ENCODE measurements around the gene AUTS2.

AUTS2 gene

DNA sequence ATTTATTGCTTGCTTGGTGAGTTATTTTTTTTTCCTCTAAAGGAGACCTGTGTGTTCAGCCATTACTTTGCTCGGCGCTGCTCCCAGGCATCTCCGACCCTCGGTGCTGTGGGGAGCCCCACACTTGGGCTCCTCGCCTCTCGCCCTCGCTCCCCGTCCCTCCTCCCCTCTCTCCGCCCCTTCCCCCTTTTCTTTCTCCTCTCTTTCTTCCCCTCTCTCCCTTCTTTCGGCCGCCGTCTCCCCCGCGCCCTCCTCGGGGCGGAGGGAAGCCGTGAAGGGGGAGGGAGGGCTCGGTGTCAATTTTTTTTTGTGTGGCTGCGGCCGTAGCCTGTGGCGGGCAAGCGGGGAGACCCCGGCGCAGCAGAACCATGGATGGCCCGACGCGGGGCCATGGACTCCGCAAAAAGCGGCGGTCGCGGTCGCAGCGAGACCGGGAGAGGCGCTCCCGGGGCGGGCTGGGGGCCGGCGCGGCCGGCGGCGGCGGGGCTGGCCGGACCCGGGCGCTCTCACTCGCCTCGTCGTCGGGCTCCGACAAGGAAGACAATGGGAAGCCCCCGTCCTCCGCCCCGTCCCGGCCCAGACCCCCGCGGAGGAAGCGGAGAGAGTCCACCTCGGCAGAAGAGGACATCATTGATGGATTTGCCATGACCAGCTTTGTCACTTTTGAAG lies 1.1 kb downstream of the AUTS2 start:
- no peaks in the 10 kb centered on the region for H3K36me3 ChIP-seq (ENCODE audit: control insufficient read depth in 5 of 5, insufficient read depth in 5 of 5, low read length in 5 of 5)
- H3K27me3 ChIP-seq (ENCODE audit: control insufficient read depth in 5 of 5, insufficient read depth in 4 of 5, low read length in 5 of 5), result no peaks in the 10 kb centered on the region
- no peaks in the 10 kb centered on the region for H3K9me3 ChIP-seq (ENCODE audit: control insufficient read depth in 5 of 5, low read length in 5 of 5)
- H3K4me1 ChIP-seq (ENCODE audit: control insufficient read depth in 5 of 5, insufficient read depth in 5 of 5, low read length in 5 of 5), result peaks cover 0 to 48% (median 34%) of the 10 kb centered on the region in 5 donors
- H3K4me3 ChIP-seq (ENCODE audit: low read depth in 1 of 5, low read length in 5 of 5), result peak overlapping the region; percentile 83 to 96 (median 85)
- no peak overlapping the region for H3K27ac ChIP-seq (ENCODE audit: low read depth, low read length)
- peak overlapping the region in 4 of 5 donors; percentile 74 to 83 (median 80) for H3K9ac ChIP-seq (ENCODE audit: low read length in 5 of 5)

DNA sequence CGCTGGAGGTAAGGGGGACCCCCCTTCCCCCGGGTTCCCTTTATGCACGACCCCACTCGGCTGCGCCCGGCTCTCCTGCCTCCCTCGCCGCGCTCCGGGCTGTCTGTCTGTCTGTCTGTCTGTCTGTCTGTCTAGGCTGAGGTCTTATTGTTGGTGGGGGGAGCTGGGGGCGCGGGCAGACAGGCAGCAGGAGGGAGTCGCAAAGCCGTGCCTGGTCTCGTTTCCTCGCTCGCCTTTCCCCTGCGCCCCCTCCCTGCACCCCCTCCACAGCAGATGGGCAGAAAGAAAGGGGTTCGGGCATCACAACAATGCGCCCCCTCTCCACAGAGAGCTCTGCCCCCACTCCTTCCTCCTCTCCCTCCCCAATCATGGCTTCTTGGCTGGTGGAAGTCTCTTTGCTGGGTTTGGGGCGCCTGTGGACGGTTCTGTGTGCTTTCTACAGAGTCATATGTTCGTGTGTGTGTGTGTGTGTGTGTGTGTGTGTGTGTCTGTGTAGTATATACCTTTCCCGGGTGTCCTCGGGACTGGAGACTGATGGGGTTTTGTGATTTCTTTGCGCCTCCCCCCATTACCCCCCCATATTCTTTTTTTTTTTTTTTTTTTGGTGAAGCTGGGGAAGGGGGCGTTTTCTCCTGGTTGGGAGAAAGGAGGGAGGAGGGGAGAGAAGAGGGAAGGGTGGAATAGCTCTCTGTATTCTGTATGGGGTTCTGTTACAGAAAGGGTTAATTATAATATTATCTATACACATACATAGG lies 1.9 kb downstream of the AUTS2 start:
- no peaks in the 10 kb centered on the region for H3K27me3 ChIP-seq (ENCODE audit: control insufficient read depth in 5 of 5, insufficient read depth in 4 of 5, low read length in 5 of 5)
- peaks cover 0 to 49% (median 34%) of the 10 kb centered on the region in 5 donors for H3K4me1 ChIP-seq (ENCODE audit: control insufficient read depth in 5 of 5, insufficient read depth in 5 of 5, low read length in 5 of 5)
- no peak overlapping the region for H3K27ac ChIP-seq (ENCODE audit: low read depth, low read length)
- no peaks in the 10 kb centered on the region for H3K9me3 ChIP-seq (ENCODE audit: control insufficient read depth in 5 of 5, low read length in 5 of 5)
- H3K36me3 ChIP-seq (ENCODE audit: control insufficient read depth in 5 of 5, insufficient read depth in 5 of 5, low read length in 5 of 5), result no peaks in the 10 kb centered on the region
- H3K4me3 ChIP-seq (ENCODE audit: low read depth in 1 of 5, low read length in 5 of 5), result peak overlapping the region; percentile 83 to 90 (median 85)
- peak overlapping the region in 4 of 5 donors; percentile 74 to 83 (median 80) for H3K9ac ChIP-seq (ENCODE audit: low read length in 5 of 5)

GRCh38 chr7:69600710-69601519 lies 2.6 kb downstream of the AUTS2 start:
- Histone ChIP-seq H3K9ac (ENCODE audit: low read length in 5 of 5) (peak overlapping the region in 4 of 5 donors; percentile 74 to 83 (median 80)), H3K4me3 (ENCODE audit: low read depth in 1 of 5, low read length in 5 of 5) (peak overlapping the region; percentile 83 to 90 (median 85)), H3K4me1 (ENCODE audit: control insufficient read depth in 5 of 5, insufficient read depth in 5 of 5, low read length in 5 of 5) (peaks cover 0 to 55% (median 34%) of the 10 kb centered on the region in 5 donors), H3K27me3 (ENCODE audit: control insufficient read depth in 5 of 5, insufficient read depth in 4 of 5, low read length in 5 of 5) (no peaks in the 10 kb centered on the region), H3K27ac (ENCODE audit: low read depth, low read length) (no peak overlapping the region), H3K9me3 (ENCODE audit: control insufficient read depth in 5 of 5, low read length in 5 of 5) (no peaks in the 10 kb centered on the region), H3K36me3 (ENCODE audit: control insufficient read depth in 5 of 5, insufficient read depth in 5 of 5, low read length in 5 of 5) (no peaks in the 10 kb centered on the region)

GRCh38 chr7:69602522-69602921 lies 4.2 kb downstream of the AUTS2 start:
- no peaks in the 10 kb centered on the region for H3K36me3 ChIP-seq (ENCODE audit: control insufficient read depth in 5 of 5, insufficient read depth in 5 of 5, low read length in 5 of 5)
- H3K4me3 ChIP-seq (ENCODE audit: low read depth in 1 of 5, low read length in 5 of 5), result no peak overlapping the region
- H3K27ac ChIP-seq (ENCODE audit: low read depth, low read length), result no peak overlapping the region
- no peaks in the 10 kb centered on the region for H3K27me3 ChIP-seq (ENCODE audit: control insufficient read depth in 5 of 5, insufficient read depth in 4 of 5, low read length in 5 of 5)
- peaks cover 0 to 47% (median 30%) of the 10 kb centered on the region in 5 donors for H3K4me1 ChIP-seq (ENCODE audit: control insufficient read depth in 5 of 5, insufficient read depth in 5 of 5, low read length in 5 of 5)
- no peaks in the 10 kb centered on the region for H3K9me3 ChIP-seq (ENCODE audit: control insufficient read depth in 5 of 5, low read length in 5 of 5)
- no peak overlapping the region for H3K9ac ChIP-seq (ENCODE audit: low read length in 5 of 5)

DNA sequence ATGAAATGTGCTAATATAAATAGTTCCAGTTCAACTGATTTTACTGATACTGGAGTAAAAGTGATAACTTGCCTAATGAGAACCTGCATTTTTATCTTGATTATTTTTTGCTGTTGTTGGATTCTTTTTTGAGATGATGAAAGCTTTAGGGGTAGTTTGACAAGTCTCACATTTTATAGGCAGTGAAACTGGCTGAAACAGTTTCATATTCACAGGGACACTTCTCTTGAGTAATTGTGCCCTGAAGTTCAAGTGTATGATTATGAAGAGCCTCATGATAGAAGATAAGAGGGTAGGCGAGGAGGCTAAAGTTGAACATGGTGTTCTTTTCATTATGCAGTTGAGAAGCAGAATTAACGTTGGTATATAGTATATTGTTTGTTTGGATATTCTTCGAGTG lies 5.1 kb downstream of the AUTS2 start:
- no peak overlapping the region for H3K27ac ChIP-seq (ENCODE audit: low read depth, low read length)
- no peaks in the 10 kb centered on the region for H3K36me3 ChIP-seq (ENCODE audit: control insufficient read depth in 5 of 5, insufficient read depth in 5 of 5, low read length in 5 of 5)
- H3K27me3 ChIP-seq (ENCODE audit: control insufficient read depth in 5 of 5, insufficient read depth in 4 of 5, low read length in 5 of 5), result no peaks in the 10 kb centered on the region
- no peak overlapping the region for H3K4me3 ChIP-seq (ENCODE audit: low read depth in 1 of 5, low read length in 5 of 5)
- peaks cover 0 to 45% (median 30%) of the 10 kb centered on the region in 5 donors for H3K4me1 ChIP-seq (ENCODE audit: control insufficient read depth in 5 of 5, insufficient read depth in 5 of 5, low read length in 5 of 5)
- H3K9me3 ChIP-seq (ENCODE audit: control insufficient read depth in 5 of 5, low read length in 5 of 5), result no peaks in the 10 kb centered on the region
- H3K9ac ChIP-seq (ENCODE audit: low read length in 5 of 5), result peak overlapping the region in 1 of 5 donors; percentile 35

GRCh38 chr7:69603937-69604494 lies 5.7 kb downstream of the AUTS2 start:
- no peaks in the 10 kb centered on the region for H3K36me3 ChIP-seq (ENCODE audit: control insufficient read depth in 5 of 5, insufficient read depth in 5 of 5, low read length in 5 of 5)
- H3K9ac ChIP-seq (ENCODE audit: low read length in 5 of 5), result no peak overlapping the region
- peaks cover 0 to 41% (median 27%) of the 10 kb centered on the region in 5 donors for H3K4me1 ChIP-seq (ENCODE audit: control insufficient read depth in 5 of 5, insufficient read depth in 5 of 5, low read length in 5 of 5)

DNA sequence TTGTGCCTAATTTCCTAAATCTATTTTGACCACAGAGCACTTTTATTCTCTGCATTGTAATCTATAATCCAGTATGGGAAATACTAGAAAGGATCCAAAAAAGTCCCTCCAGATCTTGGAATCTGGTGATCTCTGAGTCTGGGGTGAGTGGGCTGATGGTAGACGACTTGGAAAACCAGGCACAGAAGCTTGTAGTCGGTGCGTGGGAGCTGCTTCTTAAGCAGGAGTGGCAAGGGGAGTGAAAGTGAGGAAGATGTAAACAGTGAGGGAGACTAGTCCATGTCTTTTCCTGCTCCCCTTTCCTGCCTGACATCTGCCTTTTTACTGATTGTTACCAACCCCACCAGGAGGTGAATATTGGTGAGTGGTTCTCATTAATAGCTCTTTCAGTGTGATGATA lies 6.8 kb downstream of the AUTS2 start:
- no peaks in the 10 kb centered on the region for H3K9me3 ChIP-seq (ENCODE audit: control insufficient read depth in 5 of 5, low read length in 5 of 5)
- no peak overlapping the region for H3K27ac ChIP-seq (ENCODE audit: low read depth, low read length)
- no peak overlapping the region for H3K9ac ChIP-seq (ENCODE audit: low read length in 5 of 5)
- peaks cover 0 to 36% (median 24%) of the 10 kb centered on the region in 5 donors for H3K4me1 ChIP-seq (ENCODE audit: control insufficient read depth in 5 of 5, insufficient read depth in 5 of 5, low read length in 5 of 5)
- H3K36me3 ChIP-seq (ENCODE audit: control insufficient read depth in 5 of 5, insufficient read depth in 5 of 5, low read length in 5 of 5), result no peaks in the 10 kb centered on the region
- H3K4me3 ChIP-seq (ENCODE audit: low read depth in 1 of 5, low read length in 5 of 5), result no peak overlapping the region
- H3K27me3 ChIP-seq (ENCODE audit: control insufficient read depth in 5 of 5, insufficient read depth in 4 of 5, low read length in 5 of 5), result no peaks in the 10 kb centered on the region

More at GRCh38 chr7:69603937-69604494, 5.7 kb downstream of the AUTS2 start:
- no peak overlapping the region for H3K27ac ChIP-seq (ENCODE audit: low read depth, low read length)
- no peaks in the 10 kb centered on the region for H3K27me3 ChIP-seq (ENCODE audit: control insufficient read depth in 5 of 5, insufficient read depth in 4 of 5, low read length in 5 of 5)
- no peaks in the 10 kb centered on the region for H3K9me3 ChIP-seq (ENCODE audit: control insufficient read depth in 5 of 5, low read length in 5 of 5)
- H3K4me3 ChIP-seq (ENCODE audit: low read depth in 1 of 5, low read length in 5 of 5), result no peak overlapping the region

DNA sequence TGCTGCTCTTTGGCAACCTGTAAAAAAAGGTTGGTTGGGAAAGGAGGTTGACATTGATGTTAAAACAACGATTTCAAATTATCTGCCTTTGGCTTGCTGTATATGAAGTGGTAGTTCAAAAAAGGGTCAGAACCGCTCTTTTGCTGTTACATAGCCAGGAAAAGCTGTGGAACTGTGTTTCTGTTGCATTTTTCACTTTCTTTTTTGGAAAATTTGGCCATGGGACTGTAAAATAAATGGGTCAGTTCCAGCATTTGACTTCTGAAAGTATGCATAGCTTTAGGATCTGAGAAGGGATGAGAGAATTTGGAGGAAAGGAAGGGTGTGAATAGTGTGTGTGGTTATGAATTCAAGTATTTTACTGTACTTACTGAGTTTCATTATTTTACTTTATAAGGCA lies 7.3 kb downstream of the AUTS2 start:
- Histone ChIP-seq H3K4me1 (ENCODE audit: control insufficient read depth in 5 of 5, insufficient read depth in 5 of 5, low read length in 5 of 5) (peaks cover 0 to 36% (median 24%) of the 10 kb centered on the region in 5 donors), H3K27me3 (ENCODE audit: control insufficient read depth in 5 of 5, insufficient read depth in 4 of 5, low read length in 5 of 5) (no peaks in the 10 kb centered on the region), H3K36me3 (ENCODE audit: control insufficient read depth in 5 of 5, insufficient read depth in 5 of 5, low read length in 5 of 5) (no peaks in the 10 kb centered on the region), H3K27ac (ENCODE audit: low read depth, low read length) (no peak overlapping the region), H3K4me3 (ENCODE audit: low read depth in 1 of 5, low read length in 5 of 5) (no peak overlapping the region), H3K9me3 (ENCODE audit: control insufficient read depth in 5 of 5, low read length in 5 of 5) (no peaks in the 10 kb centered on the region), H3K9ac (ENCODE audit: low read length in 5 of 5) (no peak overlapping the region)

DNA sequence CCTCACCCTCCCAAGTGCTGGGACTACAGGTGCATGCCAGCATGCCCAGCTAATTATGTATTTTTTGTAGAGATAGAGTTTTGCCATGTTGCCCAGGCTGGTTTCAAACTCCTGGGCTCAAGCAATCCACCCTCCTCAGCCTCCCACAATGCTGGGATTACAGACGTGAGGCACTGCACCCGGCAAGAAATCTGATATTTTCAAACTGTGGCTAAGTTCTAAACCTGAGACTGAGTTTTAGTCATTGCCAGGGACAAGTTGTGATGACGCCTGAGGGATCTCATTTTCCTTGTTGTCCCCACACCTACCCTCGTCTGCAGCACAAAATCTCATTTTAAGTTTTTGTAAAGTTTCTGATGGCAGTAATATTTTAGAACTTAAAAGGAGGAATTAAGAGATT lies 9.8 kb downstream of the AUTS2 start:
- no peak overlapping the region for H3K27ac ChIP-seq (ENCODE audit: low read depth, low read length)
- no peak overlapping the region for H3K9ac ChIP-seq (ENCODE audit: low read length in 5 of 5)
- H3K4me1 ChIP-seq (ENCODE audit: control insufficient read depth in 5 of 5, insufficient read depth in 5 of 5, low read length in 5 of 5), result peaks cover 0 to 25% (median 15%) of the 10 kb centered on the region in 5 donors
- H3K27me3 ChIP-seq (ENCODE audit: control insufficient read depth in 5 of 5, insufficient read depth in 4 of 5, low read length in 5 of 5), result no peaks in the 10 kb centered on the region
- H3K9me3 ChIP-seq (ENCODE audit: control insufficient read depth in 5 of 5, low read length in 5 of 5), result no peaks in the 10 kb centered on the region
- no peaks in the 10 kb centered on the region for H3K36me3 ChIP-seq (ENCODE audit: control insufficient read depth in 5 of 5, insufficient read depth in 5 of 5, low read length in 5 of 5)
- H3K4me3 ChIP-seq (ENCODE audit: low read depth in 1 of 5, low read length in 5 of 5), result no peak overlapping the region
